Vagina (tissue), 2 donors: Measurements from ENCODE around the gene RPS6KA5. TPM values are rescaled to one million over a fixed set of nuclear protein-coding genes. Genes with fewer than 3 reads are reported as not detected.

Experiments
- DNase-seq, 2 donors: peaks; one replicate each; pipeline ENCODE4 v3.0.0-alpha.2; 2017; ENCODE audit errors: extremely low spot score in 2 of 2
- H3K27ac ChIP-seq: fragments of 200-600 bp; sonication (generic); one replicate; pipeline ENCODE4 v1.5.1; 2019
- H3K27me3 ChIP-seq: fragments of 200-600 bp; sonication (generic); one replicate; pipeline ENCODE4 v1.5.1; 2019
- H3K36me3 ChIP-seq, 2 donors: fragments of 200-600 bp; sonication (generic); one replicate each; pipeline ENCODE4 v1.5.1; 2017 to 2019
- H3K4me1 ChIP-seq: fragments of 200-600 bp; sonication (generic); one replicate; pipeline ENCODE4 v1.5.1; 2019
- H3K4me3 ChIP-seq, 2 donors: fragments of 200-600 bp; sonication (generic); 1 replicate in 1 of 2; 2 replicates in 1 of 2; pipeline ENCODE4 v1.5.1; 2016 to 2019
- H3K9me3 ChIP-seq: fragments of 200-600 bp; sonication (generic); one replicate; pipeline ENCODE4 v1.5.1; 2019
- CTCF ChIP-seq, 3 experiments: fragments of 450-650 bp in 2 of 3; fragments of 200-600 bp in 1 of 3; sonication (generic) in 1 of 3; IDR thresholded peaks; one replicate each; pipeline ENCODE4 v1.5.1; 2017 to 2019; ENCODE audit warnings: antibody characterized with exemption in 3 of 3, mild to moderate bottlenecking in 2 of 3, moderate library complexity in 2 of 3
- POLR2A ChIP-seq, 2 donors: fragments of 450-650 bp; IDR thresholded peaks; one replicate each; pipeline ENCODE4 v1.6.1; 2017; ENCODE audit warnings: antibody characterized with exemption in 2 of 2, mild to moderate bottlenecking in 2 of 2, moderate library complexity in 2 of 2
- POLR2AphosphoS5 ChIP-seq, 2 donors: sonication (generic); formaldehyde crosslinking; IDR thresholded peaks; one replicate each; pipeline ENCODE4 v1.9.0; 2017; ENCODE audit warnings: antibody characterized with exemption in 2 of 2, mild to moderate bottlenecking in 2 of 2, low read depth in 1 of 2; ENCODE audit not compliant: insufficient read depth in 1 of 2
- intact Hi-C: fragments of 100-400 bp; cut with DNase I; formaldehyde crosslinking; loops from one replicate; pipeline ENCODE4 v1.15.1; 2023
- total RNA-seq: library from RNA; depleted of rRNA; stranded (reverse); fragments of >200 nt; gene quantifications from one replicate; pipeline ENCODE4 v1.2.3, GENCODE V29; 2016

Gene RPS6KA5
- total RNA-seq, 1 donor from 2014 or later: 5.2 TPM

GRCh38 chr14:90886297-90886815 is 174.1 kb downstream of the RPS6KA5 start:
- intact Hi-C loops: no loop called here
- H3K4me1 ChIP-seq: no peaks in the 10 kb centered on the region

GRCh38 chr14:90883782-90884181 is 176.7 kb downstream of the RPS6KA5 start:
- Histone ChIP-seq H3K27ac (no peak overlapping the region), H3K4me1 (no peaks in the 10 kb centered on the region), H3K36me3 (no peaks in the 10 kb centered on the region), H3K4me3 (no peak overlapping the region), H3K27me3 (no peaks in the 10 kb centered on the region), H3K9me3 (no peaks in the 10 kb centered on the region)
- DNase-seq: no peak
- TF ChIP-seq POLR2AphosphoS5 (IDR thresholded peaks at IDR 0.05; ENCODE audit: insufficient read depth in 1 of 2, low read depth in 1 of 2): no peak
- no peak for TF ChIP-seq CTCF (IDR thresholded peaks at IDR 0.05)
- no peak for TF ChIP-seq POLR2A (IDR thresholded peaks at IDR 0.05)
- intact Hi-C loops: no loop called here

More at GRCh38 chr14:90886297-90886815, 174.1 kb downstream of the RPS6KA5 start:
- no peak for DNase-seq
- Histone ChIP-seq H3K27ac (no peak overlapping the region), H3K36me3 (no peaks in the 10 kb centered on the region), H3K9me3 (no peaks in the 10 kb centered on the region), H3K27me3 (no peaks in the 10 kb centered on the region), H3K4me3 (no peak overlapping the region)
- TF ChIP-seq CTCF (IDR thresholded peaks at IDR 0.05): no peak
- no peak for TF ChIP-seq POLR2AphosphoS5 (IDR thresholded peaks at IDR 0.05; ENCODE audit: insufficient read depth in 1 of 2, low read depth in 1 of 2)
- TF ChIP-seq POLR2A (IDR thresholded peaks at IDR 0.05): no peak

GRCh38 chr14:90883197-90883596 is 177.2 kb downstream of the RPS6KA5 start:
- DNase-seq: no peak
- TF ChIP-seq POLR2A (IDR thresholded peaks at IDR 0.05): no peak
- TF ChIP-seq CTCF (IDR thresholded peaks at IDR 0.05): no peak
- no peak for TF ChIP-seq POLR2AphosphoS5 (IDR thresholded peaks at IDR 0.05; ENCODE audit: insufficient read depth in 1 of 2, low read depth in 1 of 2)
- H3K9me3 ChIP-seq: no peaks in the 10 kb centered on the region
- no peak overlapping the region for H3K4me3 ChIP-seq
- H3K36me3 ChIP-seq: no peaks in the 10 kb centered on the region
- no peak overlapping the region for H3K27ac ChIP-seq
- intact Hi-C loops: no loop called here
- H3K27me3 ChIP-seq: no peaks in the 10 kb centered on the region
- no peaks in the 10 kb centered on the region for H3K4me1 ChIP-seq

GRCh38 chr14:90880282-90880681 is 180.2 kb downstream of the RPS6KA5 start:
- H3K9me3 ChIP-seq: no peaks in the 10 kb centered on the region
- no peak overlapping the region for H3K4me3 ChIP-seq
- H3K27me3 ChIP-seq: no peaks in the 10 kb centered on the region
- no peak for DNase-seq
- H3K36me3 ChIP-seq: no peaks in the 10 kb centered on the region
- no peak overlapping the region for H3K27ac ChIP-seq
- intact Hi-C loops: no loop called here
- TF ChIP-seq POLR2AphosphoS5 (IDR thresholded peaks at IDR 0.05; ENCODE audit: insufficient read depth in 1 of 2, low read depth in 1 of 2) (no peak), CTCF (IDR thresholded peaks at IDR 0.05) (no peak), POLR2A (IDR thresholded peaks at IDR 0.05) (no peak)
- no peaks in the 10 kb centered on the region for H3K4me1 ChIP-seq

- intact Hi-C loops: no loop called here
- TF ChIP-seq CTCF (IDR thresholded peaks at IDR 0.05) (no peak), POLR2A (IDR thresholded peaks at IDR 0.05) (no peak), POLR2AphosphoS5 (IDR thresholded peaks at IDR 0.05; ENCODE audit: insufficient read depth in 1 of 2, low read depth in 1 of 2) (no peak)
- Histone ChIP-seq H3K4me3 (no peak overlapping the region), H3K4me1 (peaks cover 7% of the 10 kb centered on the region), H3K36me3 (peaks cover 0 to 4% of the 10 kb centered on the region in 2 donors), H3K27me3 (no peaks in the 10 kb centered on the region), H3K9me3 (no peaks in the 10 kb centered on the region), H3K27ac (no peak overlapping the region)
- no peak for DNase-seq
Measured at GRCh38 chr14:90874599-90874998, 185.8 kb downstream of the RPS6KA5 start.
